Stimulated activated CD4-positive, alpha-beta T cell treated with anti-CD3 and anti-CD28 coated beads, Interleukin-15, amount 100 ng/mL, for 48 hours (primary cell): ENCODE data around the gene GALNT10.

Source experiments
- DNase-seq, 2 donors: peaks; one replicate each; pipeline ENCODE4 v3.0.0-alpha.2; 2020; ENCODE audit warnings: low read depth in 2 of 2

The GALNT10 gene

GRCh38 chr5:154296525-154297159 lies 106.1 kb downstream of the GALNT10 start:
- DNase-seq, result no peak

- no peak for DNase-seq
These were observed 107.5 kb downstream of the GALNT10 start for GRCh38 chr5:154298065-154298464.

- no peak for DNase-seq
These were observed 109.8 kb downstream of the GALNT10 start for GRCh38 chr5:154300207-154300883.

- no peak for DNase-seq
These were observed 111.2 kb downstream of the GALNT10 start for GRCh38 chr5:154301726-154302125.

GRCh38 chr5:154302161-154302560 lies 111.6 kb downstream of the GALNT10 start:
- DNase-seq, result no peak

- DNase-seq, result no peak
These were observed 112.6 kb downstream of the GALNT10 start for GRCh38 chr5:154303133-154303532.

GRCh38 chr5:154308443-154309370 lies 118.2 kb downstream of the GALNT10 start:
- no peak for DNase-seq

GRCh38 chr5:154309371-154309745 lies 118.8 kb downstream of the GALNT10 start:
- no peak for DNase-seq

- DNase-seq, result no peak
These were observed 119.3 kb downstream of the GALNT10 start for GRCh38 chr5:154309805-154310204.

GRCh38 chr5:154311362-154311761 lies 120.8 kb downstream of the GALNT10 start:
- peak in 1 of 2 donors; percentile 10 for DNase-seq

- DNase-seq, result no peak
These were observed 121.5 kb downstream of the GALNT10 start for GRCh38 chr5:154312000-154312399.

- no peak for DNase-seq
These were observed 122.0 kb downstream of the GALNT10 start for GRCh38 chr5:154312576-154312975.

- no peak for DNase-seq
These were observed 123.0 kb downstream of the GALNT10 start for GRCh38 chr5:154313360-154314017.

GRCh38 chr5:154315196-154315595 lies 124.7 kb downstream of the GALNT10 start:
- no peak for DNase-seq

GRCh38 chr5:154315756-154316155 lies 125.2 kb downstream of the GALNT10 start:
- no peak for DNase-seq

- no peak for DNase-seq
These were observed 125.8 kb downstream of the GALNT10 start for GRCh38 chr5:154316223-154316935.

GRCh38 chr5:154317916-154318315 lies 127.4 kb downstream of the GALNT10 start:
- no peak for DNase-seq

- DNase-seq, result no peak
These were observed 128.2 kb downstream of the GALNT10 start for GRCh38 chr5:154318691-154319090.

- no peak for DNase-seq
These were observed 129.2 kb downstream of the GALNT10 start for GRCh38 chr5:154319736-154320135.

GRCh38 chr5:154320224-154321089 lies 129.9 kb downstream of the GALNT10 start:
- DNase-seq, result no peak
